B cell (primary cell): ENCODE measurements around the gene HSPE1. TPM values are rescaled to one million over a fixed set of nuclear protein-coding genes. Genes with fewer than 3 reads are reported as not detected.

Source experiments
- ATAC-seq: fragments of 200-7000 bp; cut with Tn5 transposase; one replicate; pipeline ENCODE4 v1.10.0; 2021; ENCODE audit warnings: low read depth, mild to moderate bottlenecking, moderate number of reproducible peaks, moderate library complexity
- CTCF ChIA-PET: fragments of 350-600 bp; sonication (Branson Sonifier 250); formaldehyde crosslinking; loops from one replicate; lab custom pipeline; 2021; ENCODE audit warnings: antibody characterized with exemption, inconsistent platforms; lab: Charles Lee
- POLR2A ChIA-PET: fragments of 350-600 bp; sonication (Branson Sonifier 250); formaldehyde crosslinking; loops from one replicate; lab custom pipeline; 2021; ENCODE audit warnings: antibody characterized with exemption; lab: Charles Lee
- DNase-seq: peaks from one replicate; pipeline ENCODE4 v3.0.0; 2013
- H2AFZ ChIP-seq: 2 replicates; pipeline ENCODE4 v1.6.1; 2012; ENCODE audit warnings: mild to moderate bottlenecking, low read depth, low read length; ENCODE audit not compliant: insufficient read depth, poor library complexity, severe bottlenecking
- H3K27ac ChIP-seq, 2 donors: 1 replicate in 1 of 2; 2 replicates in 1 of 2; pipeline ENCODE4 v1.5.1; 2012 to 2013; ENCODE audit warnings: low read length in 2 of 2, mild to moderate bottlenecking in 2 of 2, moderate library complexity in 1 of 2
- H3K27me3 ChIP-seq, 4 experiments: fragments of 200-600 bp in 1 of 4; sonication (generic) in 1 of 4; replicated peaks in 1 of 4; 1 replicate in 2 of 4; 2 replicates in 2 of 4; pipeline versions ENCODE4 v1.6.1 to v1.7.0; 2013 to 2016; ENCODE audit warnings: low read length in 3 of 4, mild to moderate bottlenecking in 2 of 4, mixed read lengths in 1 of 4, moderate library complexity in 1 of 4; ENCODE audit not compliant: insufficient read depth in 4 of 4, control insufficient read depth in 3 of 4; ENCODE audit errors: control extremely low read depth in 1 of 4
- H3K36me3 ChIP-seq, 2 experiments: replicated peaks in 1 of 2; 1 replicate in 1 of 2; 2 replicates in 1 of 2; pipeline versions ENCODE4 v1.6.1 to v1.7.1; 2013; ENCODE audit warnings: low read length in 1 of 2; ENCODE audit not compliant: insufficient read depth in 2 of 2, control insufficient read depth in 1 of 2; ENCODE audit errors: control extremely low read depth in 1 of 2, extremely low read depth in 1 of 2
- H3K4me1 ChIP-seq, 2 donors: fragments of 200-600 bp in 1 of 2; sonication (generic) in 1 of 2; 1 replicate in 1 of 2; 2 replicates in 1 of 2; pipeline versions ENCODE4 v1.5.1 to v1.6.1; 2013 to 2017; ENCODE audit warnings: low read length in 2 of 2; ENCODE audit not compliant: control insufficient read depth in 2 of 2, insufficient read depth in 2 of 2
- H3K4me2 ChIP-seq: replicated peaks from 2 replicates; pipeline ENCODE3; 2012; ENCODE audit warnings: mild to moderate bottlenecking, low read depth, low read length; ENCODE audit not compliant: poor library complexity, severe bottlenecking
- H3K4me3 ChIP-seq, 5 experiments: fragments of 200-600 bp in 1 of 5; sonication (generic) in 1 of 5; 1 replicate in 3 of 5; 2 replicates in 2 of 5; pipeline versions ENCODE4 v1.5.1 to v1.7.0; 2011 to 2016; ENCODE audit warnings: low read length in 4 of 5, mild to moderate bottlenecking in 4 of 5, low read depth in 2 of 5, control low read depth in 1 of 5, moderate library complexity in 1 of 5; ENCODE audit not compliant: insufficient read depth in 1 of 5; ENCODE audit errors: control extremely low read depth in 1 of 5, extremely low read depth in 1 of 5
- H3K79me2 ChIP-seq: fragments of 200-600 bp; sonication (generic); one replicate; pipeline ENCODE4 v1.6.0; 2016; ENCODE audit warnings: low read length; ENCODE audit not compliant: control insufficient read depth, insufficient read depth
- H3K9ac ChIP-seq: fragments of 200-600 bp; sonication (generic); 2 replicates; pipeline ENCODE4 v1.6.1; 2017; ENCODE audit warnings: mild to moderate bottlenecking, low read length, moderate library complexity
- H3K9me3 ChIP-seq, 3 donors: one replicate each; pipeline versions ENCODE4 v1.6.1 to v1.7.1; 2013; ENCODE audit warnings: low read length in 2 of 3; ENCODE audit not compliant: control insufficient read depth in 2 of 3, insufficient read depth in 1 of 3; ENCODE audit errors: control extremely low read depth in 1 of 3
- H4K20me1 ChIP-seq: 2 replicates; pipeline ENCODE4 v1.6.0; 2012; ENCODE audit warnings: mild to moderate bottlenecking, low read length; ENCODE audit not compliant: insufficient read depth, control insufficient read depth, poor library complexity, severe bottlenecking
- H3K27ac Mint-ChIP-seq: one replicate; pipeline ENCODE4 v1.8.0; 2021; ENCODE audit warnings: mixed read lengths
- H3K27me3 Mint-ChIP-seq: one replicate; pipeline ENCODE4 v1.8.0; 2021; ENCODE audit warnings: mixed read lengths
- H3K4me1 Mint-ChIP-seq: one replicate; pipeline ENCODE4 v1.8.0; 2021; ENCODE audit warnings: mixed read lengths
- H3K4me3 Mint-ChIP-seq: one replicate; pipeline ENCODE4 v1.8.0; 2021; ENCODE audit warnings: mixed read lengths
- H3K9me3 Mint-ChIP-seq: one replicate; pipeline ENCODE4 v1.8.0; 2022; ENCODE audit warnings: mixed read lengths; ENCODE audit not compliant: insufficient read depth
- EZH2 ChIP-seq: IDR thresholded peaks from 2 replicates; pipeline ENCODE4 v1.6.1; 2012; ENCODE audit warnings: borderline replicate concordance, low read depth, mild to moderate bottlenecking, moderate library complexity, low read length; ENCODE audit not compliant: insufficient read depth, poor library complexity, severe bottlenecking
- WGBS: methylation state at CpG from one replicate; pipeline ENCODE4 v1.1.5; 2013; ENCODE audit warnings: missing lambda C conversion rate; ENCODE audit not compliant: insufficient coverage; 5-methylcytosine and 5-hydroxymethylcytosine counted together
- intact Hi-C: fragments of 100-400 bp; cut with micrococcal nuclease; formaldehyde crosslinking; loops from one replicate; pipeline ENCODE4 v1.10.0; 2022
- polyA plus RNA-seq: library from polyadenylated mRNA; depleted of rRNA; stranded (reverse); fragments of >200 nt; gene quantifications from 2 replicates; pipeline ENCODE4 v1.2.3, GENCODE V29; 2012
- total RNA-seq, 2 donors: library from RNA; stranded (reverse); fragments of 120-200 nt in 1 of 2; gene quantifications; 1 replicate in 1 of 2; 2 replicates in 1 of 2; pipeline versions ENCODE4 v1.2.3 to v1.2.4, GENCODE V29; 2013 to 2022
- TF ChIP-seq, protein P1 (sequence below): fragments of 200-600 bp; IDR thresholded peaks from one replicate; pipeline ENCODE4 v1.8.0; 2022; ENCODE audit warnings: antibody characterized with exemption, mild to moderate bottlenecking

HSPE1 gene
- total and polyA plus RNA-seq, 2 donors (not counting 1 experiment from before 2014, with no cell fraction given): 46.2 to 49.8 TPM

DNA sequence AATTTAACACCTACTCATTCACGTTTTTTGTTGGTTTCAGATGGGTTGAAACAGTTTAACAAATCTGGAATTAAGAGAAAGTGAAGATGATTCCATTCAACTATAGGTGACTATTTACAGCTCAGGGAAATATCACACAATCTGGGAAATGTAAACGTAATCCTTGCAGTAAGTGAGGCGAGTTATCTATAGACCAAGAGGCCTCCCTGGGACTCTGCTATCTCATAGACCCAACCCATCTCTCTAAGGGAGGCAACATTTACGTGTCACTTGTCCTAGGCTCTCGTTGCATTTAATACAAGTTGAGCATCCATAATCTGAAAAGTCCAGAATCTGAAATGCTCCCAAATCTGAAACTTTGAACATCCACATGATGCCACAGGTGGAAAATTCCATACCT lies 13.7 kb downstream of the HSPE1 start:
- no peak for TF ChIP-seq EZH2
- TF ChIP-seq, protein P1, sequence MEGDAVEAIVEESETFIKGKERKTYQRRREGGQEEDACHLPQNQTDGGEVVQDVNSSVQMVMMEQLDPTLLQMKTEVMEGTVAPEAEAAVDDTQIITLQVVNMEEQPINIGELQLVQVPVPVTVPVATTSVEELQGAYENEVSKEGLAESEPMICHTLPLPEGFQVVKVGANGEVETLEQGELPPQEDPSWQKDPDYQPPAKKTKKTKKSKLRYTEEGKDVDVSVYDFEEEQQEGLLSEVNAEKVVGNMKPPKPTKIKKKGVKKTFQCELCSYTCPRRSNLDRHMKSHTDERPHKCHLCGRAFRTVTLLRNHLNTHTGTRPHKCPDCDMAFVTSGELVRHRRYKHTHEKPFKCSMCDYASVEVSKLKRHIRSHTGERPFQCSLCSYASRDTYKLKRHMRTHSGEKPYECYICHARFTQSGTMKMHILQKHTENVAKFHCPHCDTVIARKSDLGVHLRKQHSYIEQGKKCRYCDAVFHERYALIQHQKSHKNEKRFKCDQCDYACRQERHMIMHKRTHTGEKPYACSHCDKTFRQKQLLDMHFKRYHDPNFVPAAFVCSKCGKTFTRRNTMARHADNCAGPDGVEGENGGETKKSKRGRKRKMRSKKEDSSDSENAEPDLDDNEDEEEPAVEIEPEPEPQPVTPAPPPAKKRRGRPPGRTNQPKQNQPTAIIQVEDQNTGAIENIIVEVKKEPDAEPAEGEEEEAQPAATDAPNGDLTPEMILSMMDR: no peak
- CTCF ChIA-PET: interaction anchor here (1.4 kb wide), 1 partner anchor 9 kb away, joined by 3 read pairs; no protein-coding TSS in a partner anchor
- Mint-ChIP-seq H3K4me3 (peak overlapping the region; percentile 34), H3K9me3 (no peaks in the 10 kb centered on the region), H3K27ac (peak overlapping the region; percentile 26), H3K27me3 (no peaks in the 10 kb centered on the region), H3K4me1 (peaks cover 33% of the 10 kb centered on the region)
- Histone ChIP-seq H3K4me2 (no peak overlapping the region), H3K9ac (no peak overlapping the region), H3K36me3 (no peaks in the 10 kb centered on the region), H3K79me2 (peaks cover 91% of the 10 kb centered on the region), H3K9me3 (no peaks in the 10 kb centered on the region), H3K27me3 (no peaks in the 10 kb centered on the region), H3K27ac (peak overlapping the region in 1 of 2 donors; percentile 92), H3K4me1 (peaks cover 10 to 17% of the 10 kb centered on the region in 2 donors), H4K20me1 (no peaks in the 10 kb centered on the region), H3K4me3 (no peak overlapping the region), H2AFZ (no peak overlapping the region)
- DNase-seq: no peak
- POLR2A ChIA-PET: no interaction called here
- no peak for ATAC-seq
- intact Hi-C loops: loop anchor here (10.0 kb wide), 1 partner anchor 1339 kb away; the partner anchor contains the start of gene STK17B
- WGBS: 100% methylated on average over 4 of the region's 5 CpGs

DNA sequence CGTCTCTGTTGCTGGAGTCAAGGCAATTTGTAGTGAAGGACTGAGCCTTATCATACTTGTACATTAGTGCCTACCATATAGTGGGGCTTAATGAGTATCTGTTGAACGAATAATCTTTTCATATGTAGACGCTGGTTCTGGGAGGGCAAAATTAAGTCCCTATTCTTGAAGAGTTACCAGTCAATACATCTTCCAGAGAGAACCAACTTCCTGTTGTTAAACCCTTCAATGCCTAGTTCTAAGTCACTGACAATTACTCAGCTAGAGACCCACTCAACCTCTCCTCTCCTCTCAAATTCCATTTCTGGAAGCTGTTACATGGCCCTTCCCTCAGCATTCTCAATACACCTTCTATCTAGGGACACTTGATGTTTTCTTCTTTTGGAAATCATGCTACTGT lies 14.6 kb downstream of the HSPE1 start:
- TF ChIP-seq, protein P1: no peak
- TF ChIP-seq EZH2: no peak
- H3K9me3 ChIP-seq: no peaks in the 10 kb centered on the region
- DNase-seq: no peak
- H3K4me1 ChIP-seq: peaks cover 10 to 17% of the 10 kb centered on the region in 2 donors
- H4K20me1 ChIP-seq: no peaks in the 10 kb centered on the region
- peak overlapping the region; percentile 80 for H3K4me2 ChIP-seq
- peaks cover 97% of the 10 kb centered on the region for H3K79me2 ChIP-seq
- no peaks in the 10 kb centered on the region for H3K9me3 Mint-ChIP-seq
- ChIA-PET CTCF (no interaction called here), POLR2A (interaction anchor here (3.3 kb wide), 1 partner anchor 14 kb away, joined by 62 read pairs; the partner anchor contains the start of genes HSPD1 and HSPE1)
- peak overlapping the region; percentile 90 for H3K9ac ChIP-seq
- ATAC-seq: no peak
- H3K27me3 Mint-ChIP-seq: no peaks in the 10 kb centered on the region
- H3K4me3 ChIP-seq: peak overlapping the region in 4 of 5 experiments; percentile 79 to 90 (median 84)
- intact Hi-C loops: loop anchor here (1.0 to 10.0 kb wide), 3 partner anchors 14 to 1340 kb away; partner anchors contain the start of genes HSPE1, SF3B1 and STK17B
- no peaks in the 10 kb centered on the region for H3K36me3 ChIP-seq
- H3K27me3 ChIP-seq: no peaks in the 10 kb centered on the region
- WGBS: no CpG with 5 or more reads among the region's 3 CpGs
- H3K27ac Mint-ChIP-seq: peak overlapping the region; percentile 91
- H3K4me1 Mint-ChIP-seq: peaks cover 38% of the 10 kb centered on the region
- peak overlapping the region; percentile 92 to 96 for H3K27ac ChIP-seq
- peak overlapping the region; percentile 89 for H2AFZ ChIP-seq
- peak overlapping the region; percentile 97 for H3K4me3 Mint-ChIP-seq
